Measurements from ENCODE around the gene NSMCE1. TPM values are rescaled to one million over a fixed set of nuclear protein-coding genes. Genes with fewer than 3 reads are reported as not detected.

Gene NSMCE1
- total RNA-seq, 2 experiments from 2014 or later = 31.9 to 33.9 TPM

- Mint-ChIP-seq H3K4me3 (peak overlapping the region; percentile 73), H3K27me3 (no peaks in the 10 kb centered on the region), H3K9me3 (no peaks in the 10 kb centered on the region), H3K36me3 (ENCODE audit: low read depth) (peaks cover 18% of the 10 kb centered on the region), H3K27ac (no peak overlapping the region), H3K4me1 (ENCODE audit: low read depth) (peaks cover 19% of the 10 kb centered on the region)
- Histone ChIP-seq H3K36me3 (ENCODE audit: insufficient read depth, low read length) (no peaks in the 10 kb centered on the region), H3K27ac (ENCODE audit: low read depth in 1 of 2, low read length in 2 of 2) (no peak overlapping the region), H3K9me3 (ENCODE audit: control insufficient read depth in 1 of 2, insufficient read depth in 1 of 2, low read length in 2 of 2) (no peaks in the 10 kb centered on the region), H3K4me1 (ENCODE audit: insufficient read depth, low read length) (peaks cover 28% of the 10 kb centered on the region), H3K27me3 (ENCODE audit: control insufficient read depth in 1 of 2, insufficient read depth in 2 of 2, low read length in 2 of 2) (no peaks in the 10 kb centered on the region), H3K4me3 (ENCODE audit: low read length) (no peak overlapping the region)
- ATAC-seq (ENCODE audit: poor library complexity) (no peak), DNase-seq (no peak)
- POLR2A ChIA-PET = interaction anchor here (0.6 kb wide), 1 partner anchor 56 kb away, joined by 3 read pairs; no protein-coding TSS in a partner anchor
- intact Hi-C loops (cut with DNase I, micrococcal nuclease) = no loop called here
- no peak for TF ChIP-seq CTCF (IDR thresholded peaks at IDR 0.05)
- CTCF ChIA-PET = interaction anchor here (1.0 kb wide), 1 partner anchor 76 kb away, joined by 4 read pairs; no protein-coding TSS in a partner anchor
Measured at GRCh38 chr16:27310576-27311447, 42.2 kb upstream of the NSMCE1 start.

GRCh38 chr16:27308792-27309191, 40.2 kb upstream of the NSMCE1 start:
- intact Hi-C loops (cut with DNase I, micrococcal nuclease) = no loop called here
- no peak overlapping the region for H3K27ac ChIP-seq (ENCODE audit: low read depth in 1 of 2, low read length in 2 of 2)
- Mint-ChIP-seq H3K36me3 (ENCODE audit: low read depth) (peaks cover 4% of the 10 kb centered on the region), H3K4me1 (ENCODE audit: low read depth) (peaks cover 6% of the 10 kb centered on the region), H3K9me3 (no peaks in the 10 kb centered on the region), H3K4me3 (no peak overlapping the region), H3K27ac (no peak overlapping the region), H3K27me3 (no peaks in the 10 kb centered on the region)
- no peaks in the 10 kb centered on the region for H3K27me3 ChIP-seq (ENCODE audit: control insufficient read depth in 1 of 2, insufficient read depth in 2 of 2, low read length in 2 of 2)
- no peaks in the 10 kb centered on the region for H3K36me3 ChIP-seq (ENCODE audit: insufficient read depth, low read length)
- H3K9me3 ChIP-seq (ENCODE audit: control insufficient read depth in 1 of 2, insufficient read depth in 1 of 2, low read length in 2 of 2) = no peaks in the 10 kb centered on the region
- H3K4me1 ChIP-seq (ENCODE audit: insufficient read depth, low read length) = peaks cover 11% of the 10 kb centered on the region
- H3K4me3 ChIP-seq (ENCODE audit: low read length) = no peak overlapping the region
- TF ChIP-seq CTCF (IDR thresholded peaks at IDR 0.05) = no peak
- POLR2A ChIA-PET = no interaction called here
- CTCF ChIA-PET = interaction anchor here (1.4 kb wide), 1 partner anchor 32 kb away, joined by 3 read pairs; no protein-coding TSS in a partner anchor
- DNase-seq (no peak), ATAC-seq (ENCODE audit: poor library complexity) (no peak)

GRCh38 chr16:27305839-27306442, 37.4 kb upstream of the NSMCE1 start:
- Mint-ChIP-seq H3K9me3 (no peaks in the 10 kb centered on the region), H3K4me1 (ENCODE audit: low read depth) (no peaks in the 10 kb centered on the region), H3K36me3 (ENCODE audit: low read depth) (no peaks in the 10 kb centered on the region), H3K4me3 (no peak overlapping the region), H3K27ac (no peak overlapping the region), H3K27me3 (no peaks in the 10 kb centered on the region)
- ChIA-PET POLR2A (interaction anchor here (0.6 to 1.0 kb wide), 2 partner anchors 20 to 71 kb away, joined by 3 read pairs; no protein-coding TSS in a partner anchor), CTCF (no interaction called here)
- intact Hi-C loops (cut with DNase I, micrococcal nuclease) = no loop called here
- no peaks in the 10 kb centered on the region for H3K9me3 ChIP-seq (ENCODE audit: control insufficient read depth in 1 of 2, insufficient read depth in 1 of 2, low read length in 2 of 2)
- no peak for ATAC-seq (ENCODE audit: poor library complexity)
- H3K36me3 ChIP-seq (ENCODE audit: insufficient read depth, low read length) = no peaks in the 10 kb centered on the region
- H3K27ac ChIP-seq (ENCODE audit: low read depth in 1 of 2, low read length in 2 of 2) = no peak overlapping the region
- no peak for TF ChIP-seq CTCF (IDR thresholded peaks at IDR 0.05)
- no peak for DNase-seq
- H3K27me3 ChIP-seq (ENCODE audit: control insufficient read depth in 1 of 2, insufficient read depth in 2 of 2, low read length in 2 of 2) = no peaks in the 10 kb centered on the region
- no peak overlapping the region for H3K4me3 ChIP-seq (ENCODE audit: low read length)
- no peaks in the 10 kb centered on the region for H3K4me1 ChIP-seq (ENCODE audit: insufficient read depth, low read length)

Data from CD4-positive, alpha-beta T cell (primary cell).